Body of pancreas (tissue), 4 donors: ENCODE results near the gene BCR. TPM values are rescaled to one million over a fixed set of nuclear protein-coding genes. Genes with fewer than 3 reads are reported as not detected.

ENCODE experiments used
- ATAC-seq: fragments of 150-250 bp; one replicate; pipeline ENCODE4 v1.9.1; 2016
- DNase-seq, 4 donors: peaks; one replicate each; pipeline ENCODE4 v3.0.0-alpha.2; 2019
- H3K27ac ChIP-seq, 4 donors: fragments of 200-600 bp; sonication (generic); 1 replicate in 3 of 4; 2 replicates in 1 of 4; pipeline versions ENCODE4 v1.5.1 to v1.6.1; 2016 to 2019; ENCODE audit warnings: mild to moderate bottlenecking in 1 of 4, mixed read lengths in 1 of 4, moderate library complexity in 1 of 4
- H3K27me3 ChIP-seq, 2 donors: fragments of 200-600 bp; sonication (generic); one replicate each; pipeline ENCODE4 v1.6.0; 2016; ENCODE audit warnings: mild to moderate bottlenecking in 1 of 2
- H3K36me3 ChIP-seq, 2 donors: fragments of 200-600 bp; sonication (generic); replicated peaks in 1 of 2; 2 replicates each; pipeline ENCODE4 v1.5.1; 2016; ENCODE audit warnings: low read depth in 2 of 2; ENCODE audit not compliant: insufficient read depth in 1 of 2
- H3K4me1 ChIP-seq: fragments of 200-600 bp; sonication (generic); one replicate; pipeline ENCODE4 v1.6.0; 2016
- H3K4me3 ChIP-seq, 2 donors: fragments of 200-600 bp; sonication (generic); 1 replicate in 1 of 2; 2 replicates in 1 of 2; pipeline ENCODE4 v1.5.1; 2016 to 2019
- H3K9me3 ChIP-seq, 3 donors: fragments of 200-600 bp; sonication (generic); 1 replicate in 2 of 3; 2 replicates in 1 of 3; pipeline ENCODE4 v1.5.1; 2016
- POLR2A ChIP-seq, 3 donors: fragments of 450-650 bp; IDR thresholded peaks; one replicate each; pipeline ENCODE4 v1.6.1; 2016; ENCODE audit warnings: antibody characterized with exemption in 3 of 3, mild to moderate bottlenecking in 2 of 3
- WGBS, 2 donors: methylation state at CpG; one replicate each; pipeline ENCODE4 v1.1.5; 2017; 5-methylcytosine and 5-hydroxymethylcytosine counted together
- intact Hi-C: fragments of 100-400 bp; cut with DNase I; formaldehyde crosslinking; loops from one replicate; pipeline ENCODE4 v1.15.1; 2023
- total RNA-seq, 2 donors: library from RNA; depleted of rRNA; stranded (reverse); fragments of >200 nt; gene quantifications; one replicate each; pipeline ENCODE4 v1.1.0, GENCODE V29; 2016
- TF ChIP-seq, protein P1 (sequence below), 7 experiments: fragments of 450-650 bp in 4 of 7; fragments of 200-600 bp in 3 of 7; sonication (generic) in 3 of 7; IDR thresholded peaks; one replicate each; pipeline ENCODE4 v1.5.1; 2016 to 2019; ENCODE audit warnings: antibody characterized with exemption in 7 of 7

BCR gene
- total RNA-seq, 2 donors from 2014 or later: 28.3 to 71.2 TPM

DNA sequence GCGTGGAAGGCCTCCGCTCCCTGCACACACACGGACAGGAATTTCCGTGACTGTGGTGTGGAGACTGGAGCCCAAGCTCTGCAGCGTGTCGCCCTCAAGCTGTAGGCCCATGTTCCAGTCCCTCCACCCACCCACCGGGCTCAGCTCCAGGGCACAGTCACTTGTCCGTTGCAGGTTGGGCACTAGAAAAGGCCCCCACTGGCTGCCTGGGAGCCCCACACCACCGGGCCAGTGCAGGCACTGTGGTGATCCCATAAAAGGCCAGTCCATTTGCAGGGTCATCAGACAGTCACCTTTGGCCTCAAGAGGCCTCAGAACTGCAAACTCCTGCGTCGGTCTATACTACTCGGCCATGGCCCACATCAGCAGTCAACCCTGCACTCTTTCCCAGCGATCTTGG, 18.7 kb upstream of the BCR start:
- Histone ChIP-seq H3K9me3 (no peaks in the 10 kb centered on the region), H3K36me3 (no peaks in the 10 kb centered on the region), H3K4me3 (no peak overlapping the region), H3K27me3 (no peaks in the 10 kb centered on the region), H3K27ac (no peak overlapping the region), H3K4me1 (no peaks in the 10 kb centered on the region)
- no peak for DNase-seq
- WGBS, 2 donors: 87 to 100% methylated on average over 1 to 10 of the region's 13 CpGs
- intact Hi-C loops: no loop called here
- no peak for ATAC-seq
- TF ChIP-seq, protein P1, sequence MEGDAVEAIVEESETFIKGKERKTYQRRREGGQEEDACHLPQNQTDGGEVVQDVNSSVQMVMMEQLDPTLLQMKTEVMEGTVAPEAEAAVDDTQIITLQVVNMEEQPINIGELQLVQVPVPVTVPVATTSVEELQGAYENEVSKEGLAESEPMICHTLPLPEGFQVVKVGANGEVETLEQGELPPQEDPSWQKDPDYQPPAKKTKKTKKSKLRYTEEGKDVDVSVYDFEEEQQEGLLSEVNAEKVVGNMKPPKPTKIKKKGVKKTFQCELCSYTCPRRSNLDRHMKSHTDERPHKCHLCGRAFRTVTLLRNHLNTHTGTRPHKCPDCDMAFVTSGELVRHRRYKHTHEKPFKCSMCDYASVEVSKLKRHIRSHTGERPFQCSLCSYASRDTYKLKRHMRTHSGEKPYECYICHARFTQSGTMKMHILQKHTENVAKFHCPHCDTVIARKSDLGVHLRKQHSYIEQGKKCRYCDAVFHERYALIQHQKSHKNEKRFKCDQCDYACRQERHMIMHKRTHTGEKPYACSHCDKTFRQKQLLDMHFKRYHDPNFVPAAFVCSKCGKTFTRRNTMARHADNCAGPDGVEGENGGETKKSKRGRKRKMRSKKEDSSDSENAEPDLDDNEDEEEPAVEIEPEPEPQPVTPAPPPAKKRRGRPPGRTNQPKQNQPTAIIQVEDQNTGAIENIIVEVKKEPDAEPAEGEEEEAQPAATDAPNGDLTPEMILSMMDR (IDR thresholded peaks at IDR 0.05): no peak

- H3K4me3 ChIP-seq: no peak overlapping the region
- intact Hi-C loops: no loop called here
- no peaks in the 10 kb centered on the region for H3K4me1 ChIP-seq
- H3K9me3 ChIP-seq: no peaks in the 10 kb centered on the region
- no peaks in the 10 kb centered on the region for H3K36me3 ChIP-seq
- TF ChIP-seq, protein P1 (IDR thresholded peaks at IDR 0.05): no peak
- no peak for TF ChIP-seq POLR2A (IDR thresholded peaks at IDR 0.05)
- ATAC-seq (no peak), DNase-seq (peak in 2 of 4 donors; percentile 27 to 37)
- H3K27me3 ChIP-seq: no peaks in the 10 kb centered on the region
- 85 to 87% methylated on average over 4 to 8 of the region's 8 CpGs for WGBS, 2 donors
- no peak overlapping the region for H3K27ac ChIP-seq
Measured at GRCh38 chr22:23163665-23164064, 16.6 kb upstream of the BCR start.

DNA sequence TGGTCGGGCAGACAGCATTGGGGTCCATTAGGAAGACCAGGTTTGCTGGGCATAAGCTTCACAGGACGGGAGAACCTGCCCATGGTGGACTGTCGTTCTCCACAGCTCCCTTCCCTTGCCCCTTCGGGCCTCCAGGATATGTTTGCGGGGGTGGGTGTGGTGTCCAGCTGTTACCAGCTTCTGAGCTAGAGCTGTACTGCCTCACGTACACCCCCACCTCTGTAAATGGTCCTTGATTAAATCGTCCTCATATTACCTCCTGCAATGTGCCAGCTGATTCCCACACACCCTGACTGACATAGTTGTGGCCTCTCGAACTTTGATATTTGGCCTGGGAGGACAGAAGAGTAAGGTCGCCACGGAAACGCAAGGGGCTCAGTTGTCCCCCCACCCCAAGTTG, 16.2 kb upstream of the BCR start:
- Histone ChIP-seq H3K27me3 (no peaks in the 10 kb centered on the region), H3K27ac (no peak overlapping the region), H3K9me3 (no peaks in the 10 kb centered on the region), H3K36me3 (no peaks in the 10 kb centered on the region), H3K4me1 (no peaks in the 10 kb centered on the region), H3K4me3 (no peak overlapping the region)
- intact Hi-C loops: no loop called here
- DNase-seq: no peak
- TF ChIP-seq POLR2A (IDR thresholded peaks at IDR 0.05): no peak
- TF ChIP-seq, protein P1 (IDR thresholded peaks at IDR 0.05): no peak
- WGBS, 2 donors: 75 to 88% methylated on average over 7 to 11 of the region's 11 CpGs
- no peak for ATAC-seq

GRCh38 chr22:23166042-23166831, 14.1 kb upstream of the BCR start:
- Histone ChIP-seq H3K27ac (no peak overlapping the region), H3K36me3 (no peaks in the 10 kb centered on the region), H3K4me1 (no peaks in the 10 kb centered on the region), H3K4me3 (no peak overlapping the region), H3K9me3 (no peaks in the 10 kb centered on the region), H3K27me3 (no peaks in the 10 kb centered on the region)
- ATAC-seq (no peak), DNase-seq (no peak)
- TF ChIP-seq, protein P1 (IDR thresholded peaks at IDR 0.05): no peak
- TF ChIP-seq POLR2A (IDR thresholded peaks at IDR 0.05): no peak
- intact Hi-C loops: no loop called here
- WGBS, 2 donors: 59 to 67% methylated on average over 6 of the region's 6 CpGs
